Upper lobe of left lung (tissue), 4 donors: ENCODE results near the gene LTA4H.

Experiments used
- CTCF ChIP-seq, 6 experiments: fragments of 450-650 bp in 4 of 6; fragments of 200-600 bp in 2 of 6; sonication (generic) in 2 of 6; IDR thresholded peaks; one replicate each; pipeline ENCODE4 v1.5.1; 2016 to 2019; ENCODE audit warnings: antibody characterized with exemption in 6 of 6
- POLR2A ChIP-seq, 4 donors: fragments of 450-650 bp; IDR thresholded peaks; one replicate each; pipeline ENCODE4 v1.5.1; 2016 to 2017; ENCODE audit warnings: antibody characterized with exemption in 4 of 4, mild to moderate bottlenecking in 2 of 4

GRCh38 chr12:96026331-96026730 lies 9.1 kb downstream of the LTA4H start:
- TF ChIP-seq CTCF (IDR thresholded peaks at IDR 0.05): no peak
- no peak for TF ChIP-seq POLR2A (IDR thresholded peaks at IDR 0.05)
